Adrenal gland (tissue), 5 donors: ENCODE measurements around the gene BAHCC1.

Experiments used
- POLR2A ChIP-seq, 2 donors: fragments of 450-650 bp; IDR thresholded peaks; one replicate each; pipeline ENCODE4 v1.6.1; 2017; ENCODE audit warnings: antibody characterized with exemption in 2 of 2, mild to moderate bottlenecking in 2 of 2, moderate library complexity in 1 of 2
- TF ChIP-seq, protein P1 (sequence below), 6 experiments: fragments of 450-650 bp in 4 of 6; fragments of 200-600 bp in 2 of 6; sonication (generic) in 1 of 6; IDR thresholded peaks; 1 replicate in 5 of 6; 2 replicates in 1 of 6; pipeline versions ENCODE4 v1.5.1 to v1.8.0; 2016 to 2021; ENCODE audit warnings: antibody characterized with exemption in 6 of 6, mild to moderate bottlenecking in 2 of 6, moderate library complexity in 1 of 6
- donor health status: DM: no; HTN: no; CAD: no.

DNA sequence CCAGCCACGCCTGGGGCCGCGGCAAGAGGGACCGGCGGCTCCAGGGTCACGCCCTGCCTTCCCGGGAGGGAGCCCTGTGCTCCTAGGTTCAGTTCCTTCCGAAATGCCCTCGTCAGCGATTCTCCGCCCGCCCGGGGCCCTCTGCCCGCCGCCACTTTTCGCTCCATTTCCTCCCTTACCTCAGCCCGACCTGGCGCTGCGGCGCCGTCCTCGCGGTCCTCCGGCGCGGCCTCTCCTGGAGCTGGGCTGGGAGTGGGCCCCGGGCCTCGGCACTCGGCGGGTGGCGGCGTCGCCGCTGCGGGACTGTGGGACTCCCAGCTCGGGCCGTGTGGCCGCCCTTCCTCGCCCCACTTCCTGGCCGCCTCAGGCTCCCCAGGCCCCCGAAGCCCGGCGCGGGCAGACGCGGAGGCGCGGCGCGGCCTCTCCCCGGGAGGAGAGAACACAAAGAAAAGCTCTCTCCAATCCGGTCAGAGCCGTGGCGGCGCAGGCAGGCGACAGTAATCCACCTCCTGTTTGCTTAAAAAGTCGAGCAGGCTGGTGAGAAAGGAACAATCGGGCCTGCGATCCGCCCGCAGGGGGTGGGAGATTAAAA is 1.6 kb downstream of the BAHCC1 start:
- TF ChIP-seq, protein P1, sequence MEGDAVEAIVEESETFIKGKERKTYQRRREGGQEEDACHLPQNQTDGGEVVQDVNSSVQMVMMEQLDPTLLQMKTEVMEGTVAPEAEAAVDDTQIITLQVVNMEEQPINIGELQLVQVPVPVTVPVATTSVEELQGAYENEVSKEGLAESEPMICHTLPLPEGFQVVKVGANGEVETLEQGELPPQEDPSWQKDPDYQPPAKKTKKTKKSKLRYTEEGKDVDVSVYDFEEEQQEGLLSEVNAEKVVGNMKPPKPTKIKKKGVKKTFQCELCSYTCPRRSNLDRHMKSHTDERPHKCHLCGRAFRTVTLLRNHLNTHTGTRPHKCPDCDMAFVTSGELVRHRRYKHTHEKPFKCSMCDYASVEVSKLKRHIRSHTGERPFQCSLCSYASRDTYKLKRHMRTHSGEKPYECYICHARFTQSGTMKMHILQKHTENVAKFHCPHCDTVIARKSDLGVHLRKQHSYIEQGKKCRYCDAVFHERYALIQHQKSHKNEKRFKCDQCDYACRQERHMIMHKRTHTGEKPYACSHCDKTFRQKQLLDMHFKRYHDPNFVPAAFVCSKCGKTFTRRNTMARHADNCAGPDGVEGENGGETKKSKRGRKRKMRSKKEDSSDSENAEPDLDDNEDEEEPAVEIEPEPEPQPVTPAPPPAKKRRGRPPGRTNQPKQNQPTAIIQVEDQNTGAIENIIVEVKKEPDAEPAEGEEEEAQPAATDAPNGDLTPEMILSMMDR (IDR thresholded peaks at IDR 0.05): no peak
- peak in 1 of 2 donors; percentile 14 for TF ChIP-seq POLR2A (IDR thresholded peaks at IDR 0.05)
